Breast epithelium (tissue), 4 donors: ENCODE results near the gene FCMR. TPM values are rescaled to one million over a fixed set of nuclear protein-coding genes. Genes with fewer than 3 reads are reported as not detected.
"Not testable (repeated sequence)": the region's sequence is repeated elsewhere in the genome, so short reads cannot be mapped to it uniquely, and the experiment has no call there.

Experiments
- DNase-seq, 2 donors: peaks; one replicate each; pipeline ENCODE4 v3.0.0-alpha.2; 2019; ENCODE audit warnings: low spot score in 2 of 2
- H3K27ac ChIP-seq, 2 donors: fragments of 200-600 bp; sonication (generic) in 1 of 2; one replicate each; pipeline ENCODE4 v1.5.1; 2016 to 2019; ENCODE audit warnings: mild to moderate bottlenecking in 1 of 2
- H3K27me3 ChIP-seq, 2 donors: fragments of 200-600 bp; sonication (generic) in 1 of 2; one replicate each; pipeline versions ENCODE4 v1.5.1 to v1.6.0; 2017 to 2019; ENCODE audit warnings: control low read depth in 1 of 2, mild to moderate bottlenecking in 1 of 2
- H3K36me3 ChIP-seq: fragments of 200-600 bp; one replicate; pipeline ENCODE4 v1.5.1; 2019
- H3K4me1 ChIP-seq, 2 donors: fragments of 200-600 bp; sonication (generic); one replicate each; pipeline ENCODE4 v1.5.1; 2016 to 2019; ENCODE audit warnings: control low read depth in 1 of 2
- H3K4me3 ChIP-seq, 3 donors: fragments of 200-600 bp; sonication (generic); 1 replicate in 2 of 3; 2 replicates in 1 of 3; pipeline ENCODE4 v1.5.1; 2016 to 2019; ENCODE audit warnings: mild to moderate bottlenecking in 3 of 3, moderate library complexity in 2 of 3
- H3K9me3 ChIP-seq, 2 donors: fragments of 200-600 bp; sonication (generic) in 1 of 2; one replicate each; pipeline ENCODE4 v1.5.1; 2016 to 2019; ENCODE audit warnings: control low read depth in 1 of 2
- POLR2A ChIP-seq: fragments of 450-650 bp; IDR thresholded peaks from one replicate; pipeline ENCODE4 v1.6.1; 2016; ENCODE audit warnings: antibody characterized with exemption, mild to moderate bottlenecking, moderate library complexity
- POLR2AphosphoS5 ChIP-seq, 3 donors: sonication (generic); formaldehyde crosslinking; IDR thresholded peaks; one replicate each; pipeline ENCODE4 v1.6.1; 2017; ENCODE audit warnings: antibody characterized with exemption in 3 of 3
- intact Hi-C: fragments of 100-400 bp; cut with DNase I; formaldehyde crosslinking; loops from one replicate; pipeline ENCODE4 v1.15.1; 2023; ENCODE audit warnings: low total_unique reads
- total RNA-seq, 3 donors: library from RNA; depleted of rRNA; stranded (reverse); fragments of >200 nt; gene quantifications; one replicate each; pipeline ENCODE4 v1.1.0, GENCODE V29; 2016
- TF ChIP-seq, protein P1 (sequence below), 3 donors: fragments of 450-650 bp; IDR thresholded peaks; one replicate each; pipeline ENCODE4 v1.5.1; 2016 to 2017; ENCODE audit warnings: antibody characterized with exemption in 3 of 3, mild to moderate bottlenecking in 3 of 3, moderate library complexity in 3 of 3

FCMR gene
- total RNA-seq, 3 donors from 2014 or later = 1.1 to 11.0 (median 3.3) TPM

- Histone ChIP-seq H3K4me3 (no peak overlapping the region), H3K27me3 (no peaks in the 10 kb centered on the region), H3K36me3 (no peaks in the 10 kb centered on the region), H3K27ac (peak overlapping the region; percentile 12 to 26), H3K9me3 (no peaks in the 10 kb centered on the region), H3K4me1 (no peaks in the 10 kb centered on the region)
- intact Hi-C loops = no loop called here
- TF ChIP-seq, protein P1, sequence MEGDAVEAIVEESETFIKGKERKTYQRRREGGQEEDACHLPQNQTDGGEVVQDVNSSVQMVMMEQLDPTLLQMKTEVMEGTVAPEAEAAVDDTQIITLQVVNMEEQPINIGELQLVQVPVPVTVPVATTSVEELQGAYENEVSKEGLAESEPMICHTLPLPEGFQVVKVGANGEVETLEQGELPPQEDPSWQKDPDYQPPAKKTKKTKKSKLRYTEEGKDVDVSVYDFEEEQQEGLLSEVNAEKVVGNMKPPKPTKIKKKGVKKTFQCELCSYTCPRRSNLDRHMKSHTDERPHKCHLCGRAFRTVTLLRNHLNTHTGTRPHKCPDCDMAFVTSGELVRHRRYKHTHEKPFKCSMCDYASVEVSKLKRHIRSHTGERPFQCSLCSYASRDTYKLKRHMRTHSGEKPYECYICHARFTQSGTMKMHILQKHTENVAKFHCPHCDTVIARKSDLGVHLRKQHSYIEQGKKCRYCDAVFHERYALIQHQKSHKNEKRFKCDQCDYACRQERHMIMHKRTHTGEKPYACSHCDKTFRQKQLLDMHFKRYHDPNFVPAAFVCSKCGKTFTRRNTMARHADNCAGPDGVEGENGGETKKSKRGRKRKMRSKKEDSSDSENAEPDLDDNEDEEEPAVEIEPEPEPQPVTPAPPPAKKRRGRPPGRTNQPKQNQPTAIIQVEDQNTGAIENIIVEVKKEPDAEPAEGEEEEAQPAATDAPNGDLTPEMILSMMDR (IDR thresholded peaks at IDR 0.05) = no peak
- TF ChIP-seq POLR2A (no peak), POLR2AphosphoS5 (IDR thresholded peaks at IDR 0.05) (no peak)
- DNase-seq = no peak
These were observed 8.6 kb upstream of the FCMR start for GRCh38 chr1:206930210-206930798.

- intact Hi-C loops = no loop called here
- Histone ChIP-seq H3K36me3 (no peaks in the 10 kb centered on the region), H3K27ac (no peak overlapping the region)
These were observed 7.8 kb upstream of the FCMR start for GRCh38 chr1:206929524-206929923.

DNA sequence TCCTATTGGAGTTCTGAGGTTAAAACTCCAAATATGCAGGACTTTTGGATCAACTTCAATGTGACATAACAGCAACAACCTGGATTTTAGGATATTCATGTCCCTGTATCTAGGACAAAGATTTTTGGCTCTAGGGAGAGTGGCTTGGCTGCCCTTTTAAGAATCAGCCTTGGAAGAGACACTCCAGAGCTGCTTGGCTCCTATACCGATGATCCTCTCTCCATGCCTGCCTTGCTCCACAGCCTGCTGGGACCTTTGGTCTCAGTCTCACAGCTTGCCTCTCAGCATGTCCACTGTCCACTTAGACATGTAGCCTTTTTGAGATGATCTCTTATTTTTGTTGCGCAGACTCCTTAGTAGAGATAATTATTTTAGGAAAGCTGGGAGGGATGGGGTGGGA is 4.5 kb upstream of the FCMR start:
- TF ChIP-seq, protein P1 (IDR thresholded peaks at IDR 0.05) = no peak
- TF ChIP-seq POLR2A = no peak
- intact Hi-C loops = no loop called here
- Histone ChIP-seq H3K27me3 (no peaks in the 10 kb centered on the region), H3K27ac (no peak overlapping the region), H3K36me3 (no peaks in the 10 kb centered on the region), H3K4me1 (no peaks in the 10 kb centered on the region), H3K9me3 (no peaks in the 10 kb centered on the region), H3K4me3 (no peak overlapping the region)
- DNase-seq = no peak

More at GRCh38 chr1:206929524-206929923, 7.8 kb upstream of the FCMR start:
- DNase-seq = no peak
- TF ChIP-seq, protein P1 (IDR thresholded peaks at IDR 0.05) = no peak
- no peak for TF ChIP-seq POLR2A
- Histone ChIP-seq H3K9me3 (no peaks in the 10 kb centered on the region), H3K4me1 (no peaks in the 10 kb centered on the region), H3K27me3 (no peaks in the 10 kb centered on the region), H3K4me3 (no peak overlapping the region)

DNA sequence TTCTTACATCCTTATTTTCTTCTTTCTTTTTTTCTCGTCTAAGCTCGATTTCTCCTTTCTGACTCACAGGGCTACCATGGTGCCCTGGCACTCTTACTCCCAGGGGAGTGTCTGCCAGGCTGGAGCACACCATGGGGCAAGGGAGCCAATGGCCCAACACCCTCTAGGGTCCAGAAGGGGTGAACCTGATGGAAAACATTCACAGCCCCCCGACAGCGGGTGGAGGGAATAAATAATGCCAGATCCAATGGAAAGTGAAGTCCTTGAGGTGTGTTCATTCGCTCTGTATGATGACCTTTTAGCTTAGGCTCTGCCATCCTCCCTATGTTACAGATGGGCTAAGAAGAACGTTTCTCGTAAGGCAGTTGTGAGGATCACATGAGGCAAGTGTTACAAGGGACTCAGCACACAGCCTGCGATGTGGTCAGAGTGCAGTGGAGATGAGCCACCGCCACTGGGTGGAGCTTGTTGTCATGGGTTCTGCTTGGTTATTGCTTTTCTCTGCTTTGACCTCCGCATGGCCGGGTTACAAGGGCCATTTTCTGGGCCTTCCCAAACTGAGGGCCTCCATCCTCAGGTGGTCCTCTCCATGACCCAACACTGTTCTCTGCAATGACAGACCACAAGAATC is 3.5 kb upstream of the FCMR start:
- intact Hi-C loops = no loop called here
- H3K27ac ChIP-seq = no peak overlapping the region
- DNase-seq = no peak
- H3K9me3 ChIP-seq = no peaks in the 10 kb centered on the region
- H3K27me3 ChIP-seq = no peaks in the 10 kb centered on the region
- H3K4me1 ChIP-seq = no peaks in the 10 kb centered on the region
- H3K4me3 ChIP-seq = no peak overlapping the region
- TF ChIP-seq POLR2A = no peak
- TF ChIP-seq, protein P1 (IDR thresholded peaks at IDR 0.05) = no peak
- no peaks in the 10 kb centered on the region for H3K36me3 ChIP-seq

- Histone ChIP-seq H3K36me3 (no peaks in the 10 kb centered on the region), H3K4me1 (no peaks in the 10 kb centered on the region), H3K9me3 (no peaks in the 10 kb centered on the region), H3K4me3 (no peak overlapping the region), H3K27ac (no peak overlapping the region), H3K27me3 (no peaks in the 10 kb centered on the region)
- DNase-seq = no peak
- intact Hi-C loops = no loop called here
- TF ChIP-seq POLR2AphosphoS5 (IDR thresholded peaks at IDR 0.05) (no peak), POLR2A (no peak)
- TF ChIP-seq, protein P1 (IDR thresholded peaks at IDR 0.05) = no peak
These were observed 2.9 kb upstream of the FCMR start for GRCh38 chr1:206924592-206925105.

GRCh38 chr1:206923961-206924557 is 2.3 kb upstream of the FCMR start:
- H3K4me1 ChIP-seq, DNase-seq, H3K9me3 ChIP-seq, intact Hi-C loops, H3K4me3 ChIP-seq, H3K27ac ChIP-seq, H3K27me3 ChIP-seq, H3K36me3 ChIP-seq: not testable (repeated sequence)
